Upper lobe of right lung (tissue), 1 donor: ENCODE measurements around the gene ITGBL1. TPM values are rescaled to one million over a fixed set of nuclear protein-coding genes. Genes with fewer than 3 reads are reported as not detected.

Source experiments
- ATAC-seq: fragments of 200-7000 bp; cut with Tn5 transposase; one replicate; pipeline ENCODE4 v1.9.1; 2020; ENCODE audit warnings: mild to moderate bottlenecking, moderate library complexity
- DNase-seq: peaks from one replicate; pipeline ENCODE4 v3.0.0-alpha.2; 2020
- H3K27ac ChIP-seq: fragments of 200-600 bp; one replicate; pipeline ENCODE4 v1.8.0; 2022
- H3K27me3 ChIP-seq: fragments of 200-600 bp; one replicate; pipeline ENCODE4 v1.8.0; 2022; ENCODE audit warnings: mild to moderate bottlenecking
- H3K36me3 ChIP-seq: fragments of 200-600 bp; one replicate; pipeline ENCODE4 v1.8.0; 2022
- H3K4me1 ChIP-seq: fragments of 200-600 bp; one replicate; pipeline ENCODE4 v1.8.0; 2022
- H3K4me3 ChIP-seq: fragments of 200-600 bp; one replicate; pipeline ENCODE4 v1.8.0; 2022; ENCODE audit warnings: mild to moderate bottlenecking
- H3K9me3 ChIP-seq: fragments of 200-600 bp; one replicate; pipeline ENCODE4 v1.8.0; 2022
- CTCF ChIP-seq: fragments of 200-600 bp; IDR thresholded peaks from one replicate; pipeline ENCODE4 v1.8.0; 2022; ENCODE audit warnings: antibody characterized with exemption
- intact Hi-C: fragments of 100-400 bp; cut with DNase I; formaldehyde crosslinking; loops from one replicate; pipeline ENCODE4 v1.11.0; 2022
- total RNA-seq: library from RNA; stranded (reverse); fragmentation: NEBNext Ultra II Directional; extraction: Animal tissue kit (Norgen Biotek cat#: 25700); gene quantifications from one replicate; pipeline ENCODE4 v1.2.1, GENCODE V29; 2021
- donor health status: DM: no; HTN: yes; CAD: no; lungs with severe emphysema.

ITGBL1 gene
- total RNA-seq, 1 donor from 2014 or later: 43.6 TPM

DNA sequence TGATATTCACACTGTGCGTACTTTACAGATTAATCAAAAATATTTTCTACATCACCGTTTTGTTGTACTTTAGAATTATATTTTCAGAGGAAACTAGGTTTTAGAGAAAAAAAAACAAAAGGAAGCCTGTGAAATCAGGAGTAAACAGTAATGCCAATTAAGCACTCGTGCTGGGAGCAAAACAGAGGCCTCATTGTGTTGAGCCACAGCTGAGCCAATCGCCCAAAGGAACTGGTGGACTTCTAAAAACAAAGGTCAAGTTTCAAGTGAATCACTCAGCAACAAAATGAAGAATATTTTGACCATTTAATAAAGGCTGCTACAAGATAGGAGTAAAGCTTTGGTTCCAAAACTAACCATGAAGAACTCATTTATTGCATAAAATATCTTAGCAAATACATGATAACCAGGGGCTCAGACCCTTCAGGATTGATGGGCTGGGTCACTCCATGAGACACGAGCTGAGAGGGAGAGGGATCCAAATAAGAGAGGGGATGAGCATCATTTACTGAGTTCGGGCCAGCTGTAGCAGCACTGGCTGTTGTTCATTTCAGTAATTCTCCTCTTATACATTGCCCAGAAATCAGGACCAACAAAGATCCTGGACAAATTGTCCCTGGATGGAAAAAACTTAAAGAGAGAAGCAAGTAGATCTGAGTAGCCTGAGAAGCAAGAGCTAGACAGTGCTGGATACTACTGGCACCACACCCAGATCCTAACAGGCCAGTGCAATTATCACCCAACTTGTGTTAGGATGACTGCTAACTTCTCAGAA lies 27.9 kb upstream of the ITGBL1 start:
- Histone ChIP-seq H3K4me3 (no peak overlapping the region), H3K9me3 (no peaks in the 10 kb centered on the region), H3K27me3 (no peaks in the 10 kb centered on the region), H3K27ac (no peak overlapping the region), H3K36me3 (no peaks in the 10 kb centered on the region), H3K4me1 (no peaks in the 10 kb centered on the region)
- no peak for ATAC-seq
- DNase-seq: no peak
- intact Hi-C loops: no loop called here
- TF ChIP-seq CTCF: no peak

- no peaks in the 10 kb centered on the region for H3K9me3 ChIP-seq
- DNase-seq (no peak), ATAC-seq (no peak)
- H3K27ac ChIP-seq: no peak overlapping the region
- H3K4me3 ChIP-seq: no peak overlapping the region
- no peaks in the 10 kb centered on the region for H3K27me3 ChIP-seq
- no peak for TF ChIP-seq CTCF
- no peaks in the 10 kb centered on the region for H3K4me1 ChIP-seq
- no peaks in the 10 kb centered on the region for H3K36me3 ChIP-seq
- intact Hi-C loops: no loop called here
These were observed 27.4 kb upstream of the ITGBL1 start for GRCh38 chr13:101425156-101425471.

DNA sequence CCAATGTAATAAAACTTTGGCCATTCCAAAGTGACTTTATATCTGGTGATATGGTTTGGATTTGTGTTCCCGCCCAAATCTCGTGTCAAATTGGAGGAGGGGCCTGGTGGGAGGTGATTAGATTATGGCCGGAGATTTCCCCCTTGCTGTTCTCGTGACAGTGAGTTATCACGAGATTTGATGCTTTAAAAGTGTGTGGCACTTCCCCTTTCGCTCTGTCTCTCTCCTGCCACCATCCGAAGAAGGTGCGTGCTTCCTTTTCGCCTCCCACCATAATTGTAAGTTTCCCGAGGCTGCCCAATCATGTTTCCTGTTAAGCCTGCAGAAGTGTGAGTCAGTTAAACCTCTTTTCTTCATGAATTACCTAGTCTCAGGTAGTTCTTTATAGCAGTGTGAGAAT lies 26.9 kb upstream of the ITGBL1 start:
- no peak for TF ChIP-seq CTCF
- ATAC-seq: no peak
- H3K27ac ChIP-seq: no peak overlapping the region
- H3K4me1 ChIP-seq: no peaks in the 10 kb centered on the region
- intact Hi-C loops: no loop called here
- no peaks in the 10 kb centered on the region for H3K27me3 ChIP-seq
- no peak overlapping the region for H3K4me3 ChIP-seq
- no peaks in the 10 kb centered on the region for H3K36me3 ChIP-seq
- no peaks in the 10 kb centered on the region for H3K9me3 ChIP-seq
- no peak for DNase-seq

GRCh38 chr13:101429733-101430132 lies 22.7 kb upstream of the ITGBL1 start:
- Histone ChIP-seq H3K9me3 (no peaks in the 10 kb centered on the region), H3K27me3 (no peaks in the 10 kb centered on the region), H3K36me3 (no peaks in the 10 kb centered on the region), H3K27ac (no peak overlapping the region), H3K4me3 (no peak overlapping the region), H3K4me1 (no peaks in the 10 kb centered on the region)
- DNase-seq (no peak), ATAC-seq (no peak)
- no peak for TF ChIP-seq CTCF
- intact Hi-C loops: no loop called here

GRCh38 chr13:101433895-101434294 lies 18.6 kb upstream of the ITGBL1 start:
- no peaks in the 10 kb centered on the region for H3K27me3 ChIP-seq
- no peak overlapping the region for H3K27ac ChIP-seq
- intact Hi-C loops: no loop called here
- no peak overlapping the region for H3K4me3 ChIP-seq
- no peaks in the 10 kb centered on the region for H3K4me1 ChIP-seq
- no peak for TF ChIP-seq CTCF
- ATAC-seq (no peak), DNase-seq (no peak)
- no peaks in the 10 kb centered on the region for H3K36me3 ChIP-seq
- no peaks in the 10 kb centered on the region for H3K9me3 ChIP-seq

DNA sequence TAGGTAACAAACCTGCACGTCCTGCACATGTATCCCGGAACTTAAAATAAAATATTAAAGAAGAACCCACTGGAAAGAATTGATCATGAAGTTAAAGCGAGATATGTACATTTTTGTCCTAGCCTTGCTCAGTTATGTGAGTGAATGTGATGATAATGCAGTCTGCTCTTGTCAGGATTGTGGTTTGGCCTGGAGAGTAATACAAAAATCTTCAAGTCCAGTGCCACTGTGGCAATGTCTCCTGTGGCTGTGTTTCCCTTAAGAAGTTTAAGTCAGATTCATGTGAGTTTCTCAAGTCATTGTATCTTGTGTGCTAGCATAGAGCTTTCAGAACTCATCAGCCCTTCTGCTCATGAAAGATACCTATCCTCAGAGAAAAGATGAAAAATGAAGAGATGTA lies 18.0 kb upstream of the ITGBL1 start:
- TF ChIP-seq CTCF: no peak
- H3K36me3 ChIP-seq: no peaks in the 10 kb centered on the region
- no peak overlapping the region for H3K4me3 ChIP-seq
- intact Hi-C loops: no loop called here
- no peaks in the 10 kb centered on the region for H3K9me3 ChIP-seq
- no peaks in the 10 kb centered on the region for H3K4me1 ChIP-seq
- DNase-seq (no peak), ATAC-seq (no peak)
- no peaks in the 10 kb centered on the region for H3K27me3 ChIP-seq
- no peak overlapping the region for H3K27ac ChIP-seq
